Hair follicular keratinocyte (primary cell): ENCODE measurements around the gene TTC7B. TPM values are rescaled to one million over a fixed set of nuclear protein-coding genes. Genes with fewer than 3 reads are reported as not detected.

Source experiments
- total RNA-seq: library from RNA; depleted of rRNA; stranded (reverse); fragments of >200 nt; gene quantifications from 2 replicates; pipeline ENCODE4 v1.2.3, GENCODE V29; 2015

TTC7B gene, protein sequence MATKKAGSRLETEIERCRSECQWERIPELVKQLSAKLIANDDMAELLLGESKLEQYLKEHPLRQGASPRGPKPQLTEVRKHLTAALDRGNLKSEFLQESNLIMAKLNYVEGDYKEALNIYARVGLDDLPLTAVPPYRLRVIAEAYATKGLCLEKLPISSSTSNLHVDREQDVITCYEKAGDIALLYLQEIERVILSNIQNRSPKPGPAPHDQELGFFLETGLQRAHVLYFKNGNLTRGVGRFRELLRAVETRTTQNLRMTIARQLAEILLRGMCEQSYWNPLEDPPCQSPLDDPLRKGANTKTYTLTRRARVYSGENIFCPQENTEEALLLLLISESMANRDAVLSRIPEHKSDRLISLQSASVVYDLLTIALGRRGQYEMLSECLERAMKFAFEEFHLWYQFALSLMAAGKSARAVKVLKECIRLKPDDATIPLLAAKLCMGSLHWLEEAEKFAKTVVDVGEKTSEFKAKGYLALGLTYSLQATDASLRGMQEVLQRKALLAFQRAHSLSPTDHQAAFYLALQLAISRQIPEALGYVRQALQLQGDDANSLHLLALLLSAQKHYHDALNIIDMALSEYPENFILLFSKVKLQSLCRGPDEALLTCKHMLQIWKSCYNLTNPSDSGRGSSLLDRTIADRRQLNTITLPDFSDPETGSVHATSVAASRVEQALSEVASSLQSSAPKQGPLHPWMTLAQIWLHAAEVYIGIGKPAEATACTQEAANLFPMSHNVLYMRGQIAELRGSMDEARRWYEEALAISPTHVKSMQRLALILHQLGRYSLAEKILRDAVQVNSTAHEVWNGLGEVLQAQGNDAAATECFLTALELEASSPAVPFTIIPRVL
- total RNA-seq, result 27.7 and 55.8 TPM in 2 replicates

DNA sequence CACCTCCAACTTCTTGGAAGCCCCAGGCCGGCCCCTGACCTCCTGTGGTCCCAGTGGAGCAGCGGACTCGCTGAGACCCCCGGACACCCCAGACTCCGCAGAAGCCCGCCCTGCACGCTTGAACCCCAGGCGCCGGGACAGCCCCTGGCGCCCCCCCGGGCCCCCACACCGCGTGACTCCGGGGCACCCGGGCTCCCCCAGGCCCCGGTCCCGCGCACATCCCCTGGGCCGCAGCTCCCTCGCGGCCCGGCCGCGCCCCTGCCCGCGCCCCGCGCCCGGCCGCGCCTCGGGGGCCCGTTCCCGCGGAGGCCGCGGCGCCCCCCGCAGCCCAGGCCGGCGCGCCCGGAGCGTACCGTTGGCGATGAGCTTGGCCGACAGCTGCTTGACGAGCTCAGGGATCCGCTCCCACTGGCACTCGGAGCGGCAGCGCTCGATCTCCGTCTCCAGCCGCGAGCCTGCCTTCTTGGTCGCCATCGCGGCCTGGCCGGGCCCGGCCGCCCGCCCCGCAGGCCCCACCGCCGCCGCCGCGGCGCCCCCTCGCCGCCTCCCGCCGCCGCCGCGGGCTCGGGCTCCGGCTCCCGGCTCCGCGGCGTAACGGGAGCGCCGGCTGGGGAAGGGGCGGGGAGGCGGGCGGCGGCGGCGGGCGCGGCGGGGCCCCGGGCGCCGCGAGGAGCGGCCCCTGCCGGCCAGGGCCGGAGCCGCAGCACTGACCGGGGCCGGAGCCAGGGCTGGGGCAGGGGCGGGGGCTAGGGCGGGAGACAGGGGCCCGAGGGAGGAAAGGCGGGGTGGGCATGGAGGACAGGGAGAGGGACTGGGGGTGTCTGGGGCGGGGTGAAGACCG, at the start of gene TTC7B:
TSS of gene TTC7B (minus strand) at position 609 of the 841 bp plus-strand sequence. CDS start at position 474, 135 bp downstream.

Other genes starting within 250 kb of the TTC7B start
- 1.6 and 2.6 TPM in 2 replicates for gene RPS6KA5, start 244.2 kb upstream of the TTC7B start, total RNA-seq